KMS-11 (cell line): Measurements from ENCODE around the gene MAPT.

ENCODE experiments used
- H2AFZ ChIP-seq: fragments of 200-600 bp; sonication (generic); 2 replicates; pipeline ENCODE4 v1.6.1; 2016; ENCODE audit warnings: antibody characterized with exemption, mixed run types, low read depth
- H3K27ac ChIP-seq: fragments of 200-600 bp; sonication (generic); 2 replicates; pipeline ENCODE4 v1.6.1; 2016; ENCODE audit warnings: mild to moderate bottlenecking, mixed run types
- H3K27me3 ChIP-seq: fragments of 200-600 bp; sonication (generic); 2 replicates; pipeline ENCODE4 v1.6.1; 2017; ENCODE audit warnings: mild to moderate bottlenecking, low read depth, mixed run types, moderate library complexity; ENCODE audit not compliant: insufficient read depth
- H3K36me3 ChIP-seq: fragments of 200-600 bp; sonication (generic); 2 replicates; pipeline ENCODE4 v1.6.1; 2017; ENCODE audit warnings: mild to moderate bottlenecking, mixed run types; ENCODE audit not compliant: insufficient read depth
- H3K4me1 ChIP-seq: fragments of 200-600 bp; sonication (generic); 2 replicates; pipeline ENCODE4 v1.6.1; 2016; ENCODE audit warnings: mild to moderate bottlenecking, low read depth, mixed run types; ENCODE audit not compliant: poor library complexity, severe bottlenecking
- H3K4me2 ChIP-seq: fragments of 200-600 bp; sonication (generic); 2 replicates; pipeline ENCODE4 v1.7.0; 2016; ENCODE audit warnings: mild to moderate bottlenecking, mixed run types
- H3K4me3 ChIP-seq: fragments of 200-600 bp; sonication (generic); IDR thresholded peaks from 2 replicates; pipeline ENCODE4 v1.6.1; 2017; ENCODE audit warnings: low read depth, low read length, mixed read lengths; ENCODE audit not compliant: insufficient read depth
- H3K79me2 ChIP-seq: fragments of 200-600 bp; sonication (generic); 2 replicates; pipeline ENCODE4 v1.6.1; 2016; ENCODE audit warnings: low read depth, mixed run types; ENCODE audit not compliant: insufficient read depth
- H3K9ac ChIP-seq: fragments of 200-600 bp; sonication (generic); 2 replicates; pipeline ENCODE4 v1.6.1; 2016; ENCODE audit warnings: mild to moderate bottlenecking, mixed run types
- H4K20me1 ChIP-seq: fragments of 200-600 bp; sonication (generic); 2 replicates; pipeline ENCODE4 v1.6.1; 2016; ENCODE audit warnings: mild to moderate bottlenecking, mixed run types; ENCODE audit not compliant: insufficient read depth
- TF ChIP-seq, protein P1 (sequence below): fragments of 200-600 bp; sonication (generic); conservative IDR thresholded peaks from 2 replicates; pipeline ENCODE4 v1.6.1; 2017; ENCODE audit warnings: low read depth, mild to moderate bottlenecking, antibody characterized with exemption, low read length, moderate library complexity, mixed read lengths

MAPT gene

DNA sequence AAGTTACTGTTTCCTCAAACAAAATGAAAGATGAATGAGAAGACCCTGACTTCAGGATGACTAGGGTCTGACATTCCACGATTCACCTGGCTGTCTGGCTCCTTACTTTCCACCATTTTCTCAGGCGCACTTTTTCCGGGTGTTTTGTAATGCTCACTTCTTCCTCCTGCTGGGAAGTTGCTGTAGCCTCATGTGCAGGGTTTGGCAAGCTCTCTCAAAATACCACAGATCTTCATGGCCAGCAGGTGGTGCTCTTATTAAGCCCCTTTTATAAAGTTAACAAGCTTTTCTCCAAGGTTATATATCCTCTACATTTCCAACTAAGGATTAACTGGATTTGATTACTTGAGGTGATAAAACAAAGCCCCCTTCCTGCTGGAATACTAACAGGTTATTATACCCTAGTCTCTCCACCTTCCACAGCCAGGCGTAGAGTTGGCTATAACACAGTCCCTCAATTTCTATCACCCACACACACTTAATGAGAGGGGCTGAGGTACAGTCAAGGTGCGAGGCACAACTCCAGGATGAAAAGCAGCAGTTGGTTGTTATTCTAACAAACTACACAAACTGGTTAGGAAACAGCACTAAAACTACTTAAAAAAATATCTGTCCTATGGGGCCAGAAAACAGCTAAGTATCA, 150.1 kb downstream of the MAPT start:
- H4K20me1 ChIP-seq = no peaks in the 10 kb centered on the region
- no peak overlapping the region for H3K27ac ChIP-seq
- H3K79me2 ChIP-seq = peaks cover 8% of the 10 kb centered on the region; the same call in 1 of the 2 replicates
- peaks cover 35% of the 10 kb centered on the region for H3K4me1 ChIP-seq
- H3K36me3 ChIP-seq = no peaks in the 10 kb centered on the region; the same call in 1 of the 2 replicates
- no peak overlapping the region for H3K9ac ChIP-seq
- no peak overlapping the region for H2AFZ ChIP-seq
- H3K4me3 ChIP-seq = no peak overlapping the region
- TF ChIP-seq, protein P1, sequence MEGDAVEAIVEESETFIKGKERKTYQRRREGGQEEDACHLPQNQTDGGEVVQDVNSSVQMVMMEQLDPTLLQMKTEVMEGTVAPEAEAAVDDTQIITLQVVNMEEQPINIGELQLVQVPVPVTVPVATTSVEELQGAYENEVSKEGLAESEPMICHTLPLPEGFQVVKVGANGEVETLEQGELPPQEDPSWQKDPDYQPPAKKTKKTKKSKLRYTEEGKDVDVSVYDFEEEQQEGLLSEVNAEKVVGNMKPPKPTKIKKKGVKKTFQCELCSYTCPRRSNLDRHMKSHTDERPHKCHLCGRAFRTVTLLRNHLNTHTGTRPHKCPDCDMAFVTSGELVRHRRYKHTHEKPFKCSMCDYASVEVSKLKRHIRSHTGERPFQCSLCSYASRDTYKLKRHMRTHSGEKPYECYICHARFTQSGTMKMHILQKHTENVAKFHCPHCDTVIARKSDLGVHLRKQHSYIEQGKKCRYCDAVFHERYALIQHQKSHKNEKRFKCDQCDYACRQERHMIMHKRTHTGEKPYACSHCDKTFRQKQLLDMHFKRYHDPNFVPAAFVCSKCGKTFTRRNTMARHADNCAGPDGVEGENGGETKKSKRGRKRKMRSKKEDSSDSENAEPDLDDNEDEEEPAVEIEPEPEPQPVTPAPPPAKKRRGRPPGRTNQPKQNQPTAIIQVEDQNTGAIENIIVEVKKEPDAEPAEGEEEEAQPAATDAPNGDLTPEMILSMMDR = peak; percentile 95
- no peak overlapping the region for H3K4me2 ChIP-seq
- no peaks in the 10 kb centered on the region for H3K27me3 ChIP-seq

DNA sequence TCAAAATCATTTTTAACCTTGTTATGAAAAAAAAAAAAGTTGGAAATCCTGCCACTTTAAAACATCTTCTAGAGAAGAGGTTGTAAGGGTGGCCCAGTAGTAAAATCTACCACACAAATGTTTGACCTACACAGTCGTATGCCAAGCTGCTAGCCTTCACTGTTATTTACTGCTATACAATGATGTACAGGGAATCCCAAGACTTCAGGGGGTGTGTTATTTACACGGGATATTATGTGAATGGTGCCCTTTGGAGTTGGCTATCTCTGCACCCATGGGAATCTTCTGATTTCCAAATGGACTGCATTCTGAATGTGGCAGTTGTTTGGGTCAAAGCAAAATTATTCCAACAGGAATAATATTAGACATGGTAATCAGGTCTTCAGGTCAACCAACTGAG, 150.6 kb downstream of the MAPT start:
- TF ChIP-seq, protein P1 = no peak

GRCh38 chr17:46045639-46046038, 151.3 kb downstream of the MAPT start:
- H3K4me2 ChIP-seq = no peak overlapping the region
- no peaks in the 10 kb centered on the region for H4K20me1 ChIP-seq
- no peak overlapping the region for H3K4me3 ChIP-seq
- H3K27ac ChIP-seq = no peak overlapping the region; the same call in 1 of the 2 replicates
- no peak overlapping the region for H2AFZ ChIP-seq
- peaks cover 10% of the 10 kb centered on the region; the same call in 1 of the 2 replicates for H3K36me3 ChIP-seq
- no peaks in the 10 kb centered on the region for H3K27me3 ChIP-seq
- H3K9ac ChIP-seq = no peak overlapping the region
- TF ChIP-seq, protein P1 = no peak
- H3K4me1 ChIP-seq = peaks cover 35% of the 10 kb centered on the region
- H3K79me2 ChIP-seq = peaks cover 8% of the 10 kb centered on the region; the same call in 1 of the 2 replicates

More for the DNA sequence above, 150.6 kb downstream of the MAPT start:
- Histone ChIP-seq H4K20me1 (no peaks in the 10 kb centered on the region), H3K4me1 (peaks cover 35% of the 10 kb centered on the region), H2AFZ (no peak overlapping the region), H3K4me3 (no peak overlapping the region), H3K9ac (no peak overlapping the region), H3K27me3 (no peaks in the 10 kb centered on the region), H3K79me2 (peaks cover 8% of the 10 kb centered on the region; the same call in 1 of the 2 replicates), H3K4me2 (no peak overlapping the region), H3K27ac (no peak overlapping the region), H3K36me3 (peaks cover 5% of the 10 kb centered on the region; the same call in 1 of the 2 replicates)

DNA sequence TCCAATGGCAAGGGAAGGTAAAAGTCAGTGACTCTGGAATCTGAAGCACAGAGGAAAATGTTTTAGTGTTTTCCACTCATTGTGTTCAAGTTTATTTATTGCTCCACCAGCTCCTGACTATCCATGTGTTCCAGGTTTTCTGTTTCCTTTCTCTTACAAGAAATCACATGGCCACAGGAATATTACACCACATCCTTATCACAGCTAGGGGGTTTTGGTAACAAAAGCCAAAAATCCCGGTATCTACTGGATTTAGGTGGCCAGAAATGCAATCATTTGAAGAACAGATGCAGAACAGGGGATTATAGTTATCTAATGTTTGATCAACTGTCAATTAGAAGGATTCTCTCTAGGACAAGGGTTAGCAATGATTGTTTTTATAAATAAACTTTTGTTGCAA, 152.6 kb downstream of the MAPT start:
- Histone ChIP-seq H3K4me2 (no peak overlapping the region), H3K27me3 (no peaks in the 10 kb centered on the region), H4K20me1 (no peaks in the 10 kb centered on the region), H3K4me3 (no peak overlapping the region), H3K4me1 (peaks cover 44% of the 10 kb centered on the region), H3K36me3 (peaks cover 10% of the 10 kb centered on the region; the same call in 1 of the 2 replicates), H3K79me2 (peaks cover 8% of the 10 kb centered on the region; the same call in 1 of the 2 replicates), H3K9ac (no peak overlapping the region), H3K27ac (no peak overlapping the region), H2AFZ (no peak overlapping the region)
- TF ChIP-seq, protein P1 = no peak
